ENCODE data around the gene PRR14L.
A peak's percentile ranks its signal among the peaks of the same experiment; 100 is the strongest.
"Not testable (repeated sequence)": the region's sequence is repeated elsewhere in the genome, so short reads cannot be mapped to it uniquely, and the experiment has no call there.

The PRR14L gene

GRCh38 chr22:31681349-31682345, 68.3 kb downstream of the PRR14L start:
- no peak for DNase-seq

- DNase-seq: no peak
Measured at GRCh38 chr22:31680861-31681341, 69.0 kb downstream of the PRR14L start.

GRCh38 chr22:31678748-31679147, 71.2 kb downstream of the PRR14L start:
- DNase-seq: no peak

- DNase-seq: peak; percentile 86 to 93 (median 89)
Measured at GRCh38 chr22:31676700-31677099, 73.2 kb downstream of the PRR14L start.

DNA sequence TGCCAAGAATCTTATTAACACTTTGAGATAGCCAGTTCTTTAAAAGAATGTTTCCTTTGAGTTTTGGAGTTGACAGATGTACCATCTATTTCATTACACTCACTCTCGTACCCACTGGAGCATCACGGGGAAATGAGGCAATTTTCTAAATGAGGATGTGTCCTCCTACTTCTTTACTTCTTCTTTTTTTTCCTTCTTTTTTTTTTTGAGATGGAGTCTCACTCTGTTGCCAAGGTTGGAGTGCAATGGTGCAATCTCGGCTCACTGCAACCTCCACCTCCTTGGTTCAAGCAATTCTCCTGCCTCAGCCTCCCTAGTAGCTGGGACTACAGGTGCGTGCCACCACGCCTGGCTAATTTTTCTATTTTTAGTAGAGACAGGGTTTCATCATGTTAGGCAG, 75.7 kb downstream of the PRR14L start:
- not testable (repeated sequence) for DNase-seq

- not testable (repeated sequence) for DNase-seq
Measured at GRCh38 chr22:31668849-31669248, 81.1 kb downstream of the PRR14L start.

DNA sequence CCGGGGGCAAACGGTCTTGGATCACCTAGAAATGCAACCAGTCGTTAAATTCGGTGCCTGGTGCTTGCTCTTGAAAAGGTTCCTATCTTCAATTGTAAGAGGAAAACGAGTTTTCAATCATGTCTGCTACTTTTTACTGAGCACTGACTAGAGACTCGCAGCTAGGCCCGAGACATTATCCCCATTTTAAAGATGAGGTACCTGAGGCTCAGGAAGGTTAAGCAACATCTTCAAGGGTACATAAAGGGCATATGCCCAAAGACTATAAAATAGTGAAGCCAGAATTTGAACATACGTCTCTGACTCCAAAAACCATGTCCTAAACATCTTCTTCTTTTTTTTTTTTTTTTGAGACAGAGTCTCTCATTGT, 87.3 kb downstream of the PRR14L start:
- no peak for DNase-seq

DNA sequence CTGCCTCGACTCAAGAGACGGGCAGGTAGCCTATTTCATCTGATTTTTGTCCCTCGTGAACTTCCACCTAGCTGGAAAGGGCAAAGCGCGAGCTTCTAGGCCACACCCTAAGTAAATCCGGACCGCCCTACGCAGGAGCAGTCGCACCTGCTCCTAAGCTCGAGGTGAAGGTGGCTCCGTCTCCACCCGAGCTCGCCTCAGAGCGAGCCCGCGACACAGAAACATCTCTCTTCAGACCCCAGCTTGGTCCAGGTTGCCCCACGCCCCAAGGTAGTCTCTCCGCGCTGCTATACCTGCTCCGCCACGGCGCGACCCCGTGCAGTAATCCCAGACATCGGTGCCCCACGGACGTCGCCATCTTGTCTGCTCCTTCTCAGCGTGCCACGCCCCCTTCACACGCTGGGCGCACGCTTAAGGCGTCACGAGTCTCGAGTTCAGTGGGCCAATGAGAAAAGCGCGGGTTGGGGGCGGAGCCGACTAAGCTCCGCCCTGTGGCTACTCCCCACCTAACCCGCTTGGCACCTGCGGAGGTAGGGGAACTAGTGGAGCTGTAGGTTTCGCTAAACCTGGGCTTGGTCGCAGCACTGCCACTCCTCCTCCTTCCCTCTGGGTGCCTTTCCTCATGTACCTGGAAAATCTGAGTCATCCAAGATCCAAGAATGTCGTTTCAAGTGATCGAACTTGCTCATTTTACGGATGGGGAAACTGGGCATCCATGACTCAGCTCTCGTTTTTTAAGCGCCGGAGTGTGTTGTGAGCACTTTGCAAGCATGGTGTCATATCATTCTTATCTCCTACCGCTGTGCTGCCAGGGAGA, 87.9 kb downstream of the PRR14L start, which contains the start of gene PISD:
Gene PISD, minus strand, starts transcription at position 365 of the 817 bp plus-strand sequence. Its CDS starts 7 bp downstream, at position 358.
- DNase-seq: peak; percentile 90 to 97 (median 93)

GRCh38 chr22:31660860-31661341, 89.0 kb downstream of the PRR14L start:
- DNase-seq: peak in 1 of 5 donors; percentile 53

GRCh38 chr22:31659246-31659645, 90.7 kb downstream of the PRR14L start:
- DNase-seq: no peak

DNA sequence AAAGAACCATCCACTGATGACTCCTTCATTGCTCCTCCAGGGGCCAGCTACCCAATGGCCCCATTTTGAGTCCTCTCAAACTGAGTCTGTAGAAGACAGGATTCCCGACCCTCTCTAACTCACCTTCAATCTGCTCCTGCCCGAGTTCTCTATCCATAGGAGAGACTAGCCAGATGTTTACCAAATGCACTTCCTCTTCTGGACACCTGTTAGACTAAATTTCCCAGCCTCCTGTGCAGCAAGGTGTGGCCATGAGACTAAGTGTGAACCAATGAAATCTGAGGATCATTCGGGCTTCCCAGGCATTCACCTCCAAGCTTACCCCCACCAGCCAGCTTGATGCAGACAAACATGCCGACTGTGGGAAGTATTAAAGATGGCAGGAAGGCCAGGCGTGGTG, 95.5 kb downstream of the PRR14L start:
- DNase-seq: no peak

DNA sequence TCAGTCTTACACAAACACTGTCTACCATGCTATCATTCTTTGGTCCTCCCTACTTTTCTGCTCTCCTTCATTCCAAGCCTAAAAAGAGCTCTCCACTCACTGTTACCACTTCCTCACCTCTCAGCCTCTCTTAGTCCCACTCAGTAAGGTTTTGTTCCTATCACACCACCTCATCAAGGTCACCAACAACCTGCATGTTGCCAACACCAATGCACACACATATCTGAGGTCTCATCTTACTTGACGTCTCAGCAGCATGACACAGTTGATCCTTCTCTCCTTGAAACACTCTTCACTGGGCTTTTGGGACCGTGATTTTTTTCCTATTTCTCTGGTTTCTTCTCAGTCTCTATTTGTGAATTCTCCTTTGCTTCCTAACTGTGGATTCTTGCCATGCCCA, 96.0 kb downstream of the PRR14L start:
- DNase-seq: no peak

DNA sequence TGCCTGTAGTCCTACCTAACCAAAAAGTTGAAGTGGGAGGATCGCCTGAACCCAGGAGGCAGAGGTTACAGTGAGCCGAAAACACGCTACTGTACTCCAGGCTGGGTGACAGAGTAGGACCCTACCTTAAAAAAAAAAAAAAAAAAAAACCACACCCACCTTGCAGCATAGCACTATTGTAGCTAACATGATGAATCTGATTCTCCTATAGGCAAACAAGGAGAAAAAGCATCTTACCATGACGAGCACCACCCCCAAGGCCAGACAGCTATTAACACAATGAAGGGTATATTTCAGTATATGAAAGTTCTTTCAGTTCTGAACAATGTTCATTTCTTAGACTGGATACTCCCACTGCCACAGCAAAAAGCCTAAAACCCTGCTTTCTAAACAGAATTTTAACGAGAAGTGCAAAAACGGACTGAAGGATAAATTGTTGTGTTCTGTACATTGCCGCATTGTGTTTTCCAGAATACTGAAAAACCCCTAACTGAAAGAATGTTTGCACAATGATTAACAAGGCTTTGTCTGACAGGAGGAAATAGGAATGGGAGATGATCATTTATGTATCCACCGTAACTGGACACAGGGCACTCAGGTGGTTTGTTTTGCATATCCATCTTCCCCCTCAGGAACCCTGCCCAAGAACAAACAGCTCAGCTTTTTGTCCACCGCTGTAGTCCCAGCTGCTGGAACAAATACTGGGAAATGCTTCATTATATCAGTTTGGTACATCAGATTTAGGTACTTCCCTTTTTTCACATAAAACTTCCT, 96.8 kb downstream of the PRR14L start:
- DNase-seq: no peak

- no peak for DNase-seq
Measured at GRCh38 chr22:31652088-31652487, 97.8 kb downstream of the PRR14L start.

GRCh38 chr22:31651664-31652063, 98.3 kb downstream of the PRR14L start:
- no peak for DNase-seq

DNA sequence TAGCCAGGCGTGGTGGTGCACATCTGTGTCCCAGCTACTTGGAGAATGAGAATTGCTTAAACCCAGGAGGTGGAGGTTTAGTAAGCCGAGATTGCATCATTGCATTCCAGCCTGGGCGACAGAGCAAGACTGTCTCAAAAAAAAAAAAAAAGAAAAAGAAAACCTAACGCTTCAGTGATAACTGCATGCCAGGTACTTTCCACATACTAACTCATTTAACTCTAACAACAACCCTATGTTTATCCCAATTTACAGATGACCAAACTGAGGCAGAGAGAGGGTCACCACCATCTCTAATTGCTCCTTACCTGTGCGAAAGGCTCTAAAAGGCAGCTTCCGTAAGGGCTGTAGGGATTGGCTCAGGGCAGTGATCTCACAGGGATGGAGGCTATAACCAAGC, 99.5 kb downstream of the PRR14L start:
- DNase-seq: no peak

GRCh38 chr22:31647523-31648320, 102.2 kb downstream of the PRR14L start:
- no peak for DNase-seq

- DNase-seq: no peak
Measured at GRCh38 chr22:31647066-31647465, 102.9 kb downstream of the PRR14L start.

DNA sequence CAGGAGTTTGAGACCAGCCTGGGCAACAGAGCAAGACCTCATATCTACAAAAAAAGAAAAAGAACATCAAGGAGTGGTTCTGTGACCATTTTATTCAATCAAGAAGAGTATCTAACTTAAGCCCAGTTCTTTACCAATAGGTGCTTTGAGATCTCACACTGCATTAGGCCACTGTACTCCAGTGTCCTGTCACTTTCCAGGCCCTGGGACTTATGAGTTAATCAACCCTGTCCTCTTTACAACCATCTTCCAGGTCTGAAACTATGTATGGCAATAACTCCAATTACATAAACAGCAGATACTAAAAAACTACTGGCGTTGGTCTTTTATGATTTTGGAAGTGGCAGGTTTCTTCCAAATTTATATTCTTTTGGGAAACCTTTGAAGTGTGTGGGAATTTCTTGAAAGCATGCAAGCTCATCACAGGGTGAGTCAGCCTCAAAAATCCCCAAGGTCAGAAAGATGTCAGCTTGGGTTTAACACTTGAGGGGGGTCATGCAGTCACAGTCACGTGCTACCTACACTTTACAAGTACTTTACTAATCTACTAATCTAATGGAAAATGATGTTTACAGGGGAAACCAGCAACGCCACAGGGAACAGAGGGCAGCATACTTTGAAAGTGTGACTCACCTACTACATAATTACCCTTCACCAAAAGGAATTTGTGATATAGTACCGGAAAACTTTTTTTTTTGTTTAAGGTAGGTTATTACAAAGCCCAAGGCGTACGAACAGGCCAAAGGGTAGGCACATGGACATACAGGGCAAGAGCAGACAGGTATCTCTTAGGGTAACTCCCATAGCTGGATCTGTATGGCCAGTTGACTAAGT, 103.5 kb downstream of the PRR14L start:
- no peak for DNase-seq

DNA sequence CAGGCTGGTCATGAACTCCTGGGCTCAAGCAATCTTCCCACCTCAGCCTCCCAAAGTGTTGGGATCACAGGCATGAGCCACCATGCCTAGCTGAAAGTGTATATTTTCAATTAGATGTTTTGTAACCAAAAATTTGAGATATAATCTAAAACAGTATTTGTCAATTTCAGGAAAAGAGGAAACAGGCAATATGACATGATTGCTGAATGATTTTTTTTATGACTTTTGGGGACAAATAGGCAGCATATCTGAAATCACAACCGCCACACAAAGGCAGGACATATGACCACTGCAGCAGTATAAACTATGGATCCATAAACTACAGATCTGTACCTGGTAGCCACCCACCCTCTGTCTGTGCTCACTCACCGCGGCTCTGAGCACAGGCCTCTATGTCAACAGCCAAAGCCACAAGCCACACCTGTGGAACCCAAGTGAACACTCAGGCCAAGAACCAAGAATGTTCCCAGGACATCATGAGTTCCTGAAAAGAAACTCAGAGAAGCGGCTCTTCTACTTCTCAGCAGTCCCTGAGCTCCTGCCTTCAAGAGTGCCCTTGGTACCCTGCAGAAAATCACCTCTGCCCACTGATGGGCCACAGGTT, 110.4 kb downstream of the PRR14L start:
- DNase-seq: no peak

All from T-helper 1 cell (primary cell).